ENCODE results near the gene THAP9. TPM values are rescaled to one million over a fixed set of nuclear protein-coding genes. Genes with fewer than 3 reads are reported as not detected.

THAP9 gene
- total and polyA plus RNA-seq, 8 donors = 0.58 to 8.9 (median 1.9) TPM; not detected in 2

DNA sequence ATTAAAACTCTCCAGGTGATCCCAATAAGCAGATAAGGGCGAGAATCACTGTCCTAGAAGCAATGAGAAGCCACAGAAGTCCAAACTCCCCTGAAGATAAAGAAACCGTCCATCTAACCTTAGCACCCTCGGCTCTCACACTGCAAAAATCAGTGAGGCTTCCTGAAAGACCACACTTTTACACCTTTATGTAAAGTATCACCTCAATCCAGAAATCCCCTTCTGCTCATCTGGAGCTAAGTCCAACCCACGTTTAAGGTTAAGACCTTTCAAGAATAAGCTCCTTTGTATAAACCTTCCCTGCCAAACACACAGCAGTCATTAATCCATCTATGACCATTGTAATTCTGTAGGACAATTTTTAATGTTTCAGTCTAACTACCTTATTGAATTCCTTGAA is 68.4 kb downstream of the THAP9 start:
- Histone ChIP-seq H3K27me3 (no peaks in the 10 kb centered on the region), H3K36me3 (peaks cover 6 to 57% (median 49%) of the 10 kb centered on the region in 4 donors), H3K27ac (no peak overlapping the region), H3K4me3 (no peak overlapping the region), H3K9me3 (no peaks in the 10 kb centered on the region), H3K4me1 (no peaks in the 10 kb centered on the region)
- WGBS, 5 donors = 69 to 83% (median 76%) methylated on average over 4 of the region's 4 CpGs
- TF ChIP-seq EP300 (IDR thresholded peaks at IDR 0.05) = no peak
- no peak for TF ChIP-seq POLR2A (IDR thresholded peaks at IDR 0.05)
- TF ChIP-seq POLR2AphosphoS5 (IDR thresholded peaks at IDR 0.05) = no peak
- intact Hi-C loops (cut with DNase I; ENCODE audit: low total_unique reads) = no loop called here
- DNase-seq = no peak

DNA sequence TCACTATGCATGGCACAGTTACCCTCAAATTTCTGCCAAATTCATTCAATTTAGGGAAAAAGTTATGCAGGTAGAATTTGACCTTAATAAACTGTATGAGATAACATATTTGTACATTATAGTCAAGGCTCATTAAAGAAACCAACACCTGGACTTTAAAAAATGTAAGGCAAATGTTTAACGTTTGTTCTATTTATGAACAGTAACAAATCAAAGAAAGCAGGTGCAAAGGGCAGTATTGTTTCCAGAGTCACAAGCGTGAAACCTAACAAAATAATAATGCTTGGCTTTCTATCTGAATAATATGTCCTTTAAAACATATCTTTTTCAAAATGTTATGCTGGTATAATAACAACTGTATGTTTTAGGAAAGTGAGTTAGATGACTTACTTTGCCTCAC is 68.9 kb downstream of the THAP9 start:
- H3K36me3 ChIP-seq = peaks cover 6 to 58% (median 50%) of the 10 kb centered on the region in 4 donors
- WGBS, 5 donors = 40 to 63% (median 49%) methylated on average over 2 of the region's 2 CpGs

More for the DNA sequence above, 68.9 kb downstream of the THAP9 start:
- intact Hi-C loops (cut with DNase I; ENCODE audit: low total_unique reads) = no loop called here
- TF ChIP-seq POLR2A (IDR thresholded peaks at IDR 0.05) (no peak), EP300 (IDR thresholded peaks at IDR 0.05) (no peak)
- TF ChIP-seq, protein P1, sequence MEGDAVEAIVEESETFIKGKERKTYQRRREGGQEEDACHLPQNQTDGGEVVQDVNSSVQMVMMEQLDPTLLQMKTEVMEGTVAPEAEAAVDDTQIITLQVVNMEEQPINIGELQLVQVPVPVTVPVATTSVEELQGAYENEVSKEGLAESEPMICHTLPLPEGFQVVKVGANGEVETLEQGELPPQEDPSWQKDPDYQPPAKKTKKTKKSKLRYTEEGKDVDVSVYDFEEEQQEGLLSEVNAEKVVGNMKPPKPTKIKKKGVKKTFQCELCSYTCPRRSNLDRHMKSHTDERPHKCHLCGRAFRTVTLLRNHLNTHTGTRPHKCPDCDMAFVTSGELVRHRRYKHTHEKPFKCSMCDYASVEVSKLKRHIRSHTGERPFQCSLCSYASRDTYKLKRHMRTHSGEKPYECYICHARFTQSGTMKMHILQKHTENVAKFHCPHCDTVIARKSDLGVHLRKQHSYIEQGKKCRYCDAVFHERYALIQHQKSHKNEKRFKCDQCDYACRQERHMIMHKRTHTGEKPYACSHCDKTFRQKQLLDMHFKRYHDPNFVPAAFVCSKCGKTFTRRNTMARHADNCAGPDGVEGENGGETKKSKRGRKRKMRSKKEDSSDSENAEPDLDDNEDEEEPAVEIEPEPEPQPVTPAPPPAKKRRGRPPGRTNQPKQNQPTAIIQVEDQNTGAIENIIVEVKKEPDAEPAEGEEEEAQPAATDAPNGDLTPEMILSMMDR (IDR thresholded peaks at IDR 0.05) = no peak
- H3K4me3 ChIP-seq = no peak overlapping the region
- no peaks in the 10 kb centered on the region for H3K9me3 ChIP-seq
- no peak for DNase-seq
- H3K27me3 ChIP-seq = no peaks in the 10 kb centered on the region
- no peak overlapping the region for H3K27ac ChIP-seq
- H3K4me1 ChIP-seq = no peaks in the 10 kb centered on the region

Small RNAs within 50 kb of the gene (small RNA-seq; reads per million reads assigned to genes)
- gene RF00019 = 0 reads per million in 4 donors

Other genes starting within 250 kb of the THAP9 start
- gene SCD5, start 101.9 kb upstream of the THAP9 start, total RNA-seq = 10 to 100 TPM in 3 of 5 donors, 1 to 10 TPM in 1, under 1 TPM in 1; 0.58 to 35.9 (median 16.9) TPM
- gene SCD5, start 101.9 kb upstream of the THAP9 start, polyA plus RNA-seq = 10 to 100 TPM in 1 of 3 donors, 1 to 10 TPM in 2; 7.1 to 10.1 (median 9.8) TPM
- 100 to 1,000 TPM in 4 of 5 donors, 10 to 100 TPM in 1; 99.1 to 590 (median 218) TPM for gene SEC31A, start 9.6 kb upstream of the THAP9 start, total RNA-seq
- 10 to 100 TPM; 72.1 to 97.1 (median 72.4) TPM for gene SEC31A, start 9.6 kb upstream of the THAP9 start, polyA plus RNA-seq
- gene LIN54, start 110.1 kb downstream of the THAP9 start, total RNA-seq = 10 to 100 TPM in 2 of 5 donors, 1 to 10 TPM in 3; 1.2 to 40.3 (median 4.9) TPM
- gene LIN54, start 110.1 kb downstream of the THAP9 start, polyA plus RNA-seq = 1 to 10 TPM; 2.1 to 2.9 (median 2.5) TPM
- gene COPS4, start 134.4 kb downstream of the THAP9 start, total RNA-seq = 100 to 1,000 TPM in 2 of 5 donors, 10 to 100 TPM in 2, 1 to 10 TPM in 1; 1.7 to 302 (median 50.4) TPM
- 10 to 100 TPM; 19.5 to 34.1 (median 22.8) TPM for gene COPS4, start 134.4 kb downstream of the THAP9 start, polyA plus RNA-seq
- gene PLAC8, start 214.0 kb downstream of the THAP9 start, total RNA-seq = 100 to 1,000 TPM in 1 of 5 donors, 10 to 100 TPM in 4; 10.5 to 265 (median 24.9) TPM
- 100 to 1,000 TPM in 1 of 3 donors, 10 to 100 TPM in 2; 46.9 to 372 (median 47.6) TPM for gene PLAC8, start 214.0 kb downstream of the THAP9 start, polyA plus RNA-seq